Measurements from ENCODE around the gene XAB2.

GRCh38 chr19:7610491-7611240 lies 18.7 kb downstream of the XAB2 start:
- TF ChIP-seq, protein P1, sequence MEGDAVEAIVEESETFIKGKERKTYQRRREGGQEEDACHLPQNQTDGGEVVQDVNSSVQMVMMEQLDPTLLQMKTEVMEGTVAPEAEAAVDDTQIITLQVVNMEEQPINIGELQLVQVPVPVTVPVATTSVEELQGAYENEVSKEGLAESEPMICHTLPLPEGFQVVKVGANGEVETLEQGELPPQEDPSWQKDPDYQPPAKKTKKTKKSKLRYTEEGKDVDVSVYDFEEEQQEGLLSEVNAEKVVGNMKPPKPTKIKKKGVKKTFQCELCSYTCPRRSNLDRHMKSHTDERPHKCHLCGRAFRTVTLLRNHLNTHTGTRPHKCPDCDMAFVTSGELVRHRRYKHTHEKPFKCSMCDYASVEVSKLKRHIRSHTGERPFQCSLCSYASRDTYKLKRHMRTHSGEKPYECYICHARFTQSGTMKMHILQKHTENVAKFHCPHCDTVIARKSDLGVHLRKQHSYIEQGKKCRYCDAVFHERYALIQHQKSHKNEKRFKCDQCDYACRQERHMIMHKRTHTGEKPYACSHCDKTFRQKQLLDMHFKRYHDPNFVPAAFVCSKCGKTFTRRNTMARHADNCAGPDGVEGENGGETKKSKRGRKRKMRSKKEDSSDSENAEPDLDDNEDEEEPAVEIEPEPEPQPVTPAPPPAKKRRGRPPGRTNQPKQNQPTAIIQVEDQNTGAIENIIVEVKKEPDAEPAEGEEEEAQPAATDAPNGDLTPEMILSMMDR (IDR thresholded peaks at IDR 0.05; ENCODE audit: insufficient read depth, low read length, poor library complexity, severe bottlenecking) = no peak
- TF ChIP-seq EZH2phosphoT487 (conservative IDR thresholded peaks at IDR 0.05; ENCODE audit: low read length) = no peak
